Glutamatergic neuron (in vitro differentiated cells): Measurements from ENCODE around the gene SGCD. TPM values are rescaled to one million over a fixed set of nuclear protein-coding genes. Genes with fewer than 3 reads are reported as not detected.

Experiments used
- DNase-seq: peaks from one replicate; pipeline ENCODE4 v3.0.0; 2022
- H3K27ac Mint-ChIP-seq: one replicate; pipeline ENCODE4 v1.8.0; 2020; ENCODE audit warnings: mild to moderate bottlenecking, mixed read lengths, inconsistent platforms; ENCODE audit not compliant: unreplicated experiment
- H3K27me3 Mint-ChIP-seq: one replicate; pipeline ENCODE4 v1.8.0; 2020; ENCODE audit warnings: mild to moderate bottlenecking, moderate library complexity, mixed read lengths, inconsistent platforms; ENCODE audit not compliant: unreplicated experiment
- H3K36me3 Mint-ChIP-seq: one replicate; pipeline ENCODE4 v1.8.0; 2020; ENCODE audit warnings: mild to moderate bottlenecking, mixed read lengths, inconsistent platforms; ENCODE audit not compliant: unreplicated experiment
- H3K4me1 Mint-ChIP-seq: one replicate; pipeline ENCODE4 v1.8.0; 2020; ENCODE audit warnings: mild to moderate bottlenecking, low read depth, mixed read lengths, inconsistent platforms; ENCODE audit not compliant: unreplicated experiment
- H3K4me3 Mint-ChIP-seq: one replicate; pipeline ENCODE4 v1.8.0; 2020; ENCODE audit warnings: mild to moderate bottlenecking, mixed read lengths, inconsistent platforms; ENCODE audit not compliant: unreplicated experiment
- H3K9me3 Mint-ChIP-seq: one replicate; pipeline ENCODE4 v1.8.0; 2020; ENCODE audit warnings: mild to moderate bottlenecking, moderate library complexity, mixed read lengths, inconsistent platforms; ENCODE audit not compliant: unreplicated experiment
- total RNA-seq: library from RNA; stranded (reverse); fragmentation: NEBNext Ultra II Directional; extraction: Animal tissue kit (Norgen Biotek cat#: 25700); gene quantifications from one replicate; pipeline ENCODE4 v1.2.1, GENCODE V29; 2021; ENCODE audit not compliant: unreplicated experiment
- TF ChIP-seq, protein P1 (sequence below): fragments of 200-600 bp; sonication (generic); IDR thresholded peaks from one replicate; pipeline ENCODE4 v1.5.0; 2021; ENCODE audit not compliant: partially characterized antibody, unreplicated experiment

SGCD gene
- total RNA-seq, 1 donor from 2014 or later = 0.20 TPM

DNA sequence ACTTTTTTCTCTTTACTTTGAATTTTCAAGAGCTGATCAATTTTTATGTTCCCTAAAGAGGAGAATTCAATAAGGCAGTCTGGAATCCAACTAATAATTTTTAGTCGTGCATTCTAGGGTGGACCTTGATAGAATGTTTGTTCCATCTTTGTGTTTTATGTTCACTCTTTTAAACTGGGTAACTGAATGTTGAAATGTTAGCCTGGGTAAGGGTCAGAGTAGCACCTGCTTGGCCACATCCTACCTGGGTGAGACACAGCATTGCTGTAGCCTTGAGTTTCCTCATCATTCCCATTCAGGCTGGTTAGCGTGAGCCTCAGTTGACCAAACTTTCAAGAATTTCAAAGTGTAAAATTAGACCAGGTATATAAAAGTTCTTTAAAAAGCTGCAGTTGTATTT is 85.0 kb downstream of the SGCD start:
- Mint-ChIP-seq H3K27ac (no peak overlapping the region), H3K27me3 (no peaks in the 10 kb centered on the region), H3K4me1 (peaks cover 7% of the 10 kb centered on the region), H3K36me3 (no peaks in the 10 kb centered on the region), H3K9me3 (no peaks in the 10 kb centered on the region), H3K4me3 (no peak overlapping the region)
- no peak for DNase-seq
- TF ChIP-seq, protein P1, sequence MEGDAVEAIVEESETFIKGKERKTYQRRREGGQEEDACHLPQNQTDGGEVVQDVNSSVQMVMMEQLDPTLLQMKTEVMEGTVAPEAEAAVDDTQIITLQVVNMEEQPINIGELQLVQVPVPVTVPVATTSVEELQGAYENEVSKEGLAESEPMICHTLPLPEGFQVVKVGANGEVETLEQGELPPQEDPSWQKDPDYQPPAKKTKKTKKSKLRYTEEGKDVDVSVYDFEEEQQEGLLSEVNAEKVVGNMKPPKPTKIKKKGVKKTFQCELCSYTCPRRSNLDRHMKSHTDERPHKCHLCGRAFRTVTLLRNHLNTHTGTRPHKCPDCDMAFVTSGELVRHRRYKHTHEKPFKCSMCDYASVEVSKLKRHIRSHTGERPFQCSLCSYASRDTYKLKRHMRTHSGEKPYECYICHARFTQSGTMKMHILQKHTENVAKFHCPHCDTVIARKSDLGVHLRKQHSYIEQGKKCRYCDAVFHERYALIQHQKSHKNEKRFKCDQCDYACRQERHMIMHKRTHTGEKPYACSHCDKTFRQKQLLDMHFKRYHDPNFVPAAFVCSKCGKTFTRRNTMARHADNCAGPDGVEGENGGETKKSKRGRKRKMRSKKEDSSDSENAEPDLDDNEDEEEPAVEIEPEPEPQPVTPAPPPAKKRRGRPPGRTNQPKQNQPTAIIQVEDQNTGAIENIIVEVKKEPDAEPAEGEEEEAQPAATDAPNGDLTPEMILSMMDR = no peak

- Mint-ChIP-seq H3K9me3 (no peaks in the 10 kb centered on the region), H3K27me3 (no peaks in the 10 kb centered on the region), H3K4me3 (no peak overlapping the region), H3K27ac (no peak overlapping the region), H3K36me3 (no peaks in the 10 kb centered on the region), H3K4me1 (peaks cover 7% of the 10 kb centered on the region)
- TF ChIP-seq, protein P1 = no peak
- DNase-seq = no peak
Measured at GRCh38 chr5:156414391-156414790, 87.4 kb downstream of the SGCD start.

DNA sequence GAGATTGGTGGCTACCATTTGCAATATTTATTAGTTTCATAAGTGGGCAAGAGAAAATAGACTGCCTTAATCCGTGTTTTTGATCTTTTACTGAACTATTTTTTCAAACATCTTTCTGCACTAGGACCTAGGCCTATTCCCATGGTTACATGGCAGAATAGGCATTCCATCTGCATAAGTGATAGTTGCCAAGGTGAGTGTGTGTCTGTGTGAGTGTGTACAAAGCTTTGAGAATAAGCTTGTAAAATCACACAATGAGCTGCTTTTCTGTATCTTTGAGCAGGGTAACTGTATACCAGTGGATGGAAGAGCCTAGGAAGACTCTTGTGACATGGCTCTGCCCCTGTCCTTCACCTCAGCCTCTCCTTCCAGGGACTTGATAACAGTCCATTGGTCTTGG is 92.7 kb downstream of the SGCD start:
- TF ChIP-seq, protein P1 = no peak
- Mint-ChIP-seq H3K27me3 (no peaks in the 10 kb centered on the region), H3K27ac (no peak overlapping the region), H3K36me3 (no peaks in the 10 kb centered on the region), H3K4me1 (no peaks in the 10 kb centered on the region), H3K9me3 (no peaks in the 10 kb centered on the region), H3K4me3 (no peak overlapping the region)
- no peak for DNase-seq

DNA sequence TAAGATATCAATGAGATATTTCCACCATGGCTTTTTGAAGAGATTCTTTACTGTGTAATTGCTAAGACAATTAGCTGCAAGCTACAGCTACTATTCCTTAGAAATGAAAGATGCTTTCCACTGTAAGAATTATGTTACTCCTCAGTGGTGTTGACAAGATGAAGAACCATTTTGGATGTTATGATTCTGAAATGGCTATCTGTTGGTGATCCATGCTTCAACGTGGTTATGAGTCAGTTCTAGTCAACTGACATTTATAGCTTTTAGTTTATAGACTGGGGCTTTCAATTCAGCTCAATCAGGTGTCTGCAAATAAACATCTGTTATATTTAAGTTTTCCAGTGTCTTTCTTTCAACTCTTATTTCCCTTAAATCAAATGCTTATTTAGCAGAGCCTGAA is 93.7 kb downstream of the SGCD start:
- Mint-ChIP-seq H3K27me3 (no peaks in the 10 kb centered on the region), H3K4me3 (no peak overlapping the region), H3K4me1 (no peaks in the 10 kb centered on the region), H3K36me3 (no peaks in the 10 kb centered on the region), H3K27ac (no peak overlapping the region), H3K9me3 (no peaks in the 10 kb centered on the region)
- TF ChIP-seq, protein P1 = no peak
- DNase-seq = no peak

DNA sequence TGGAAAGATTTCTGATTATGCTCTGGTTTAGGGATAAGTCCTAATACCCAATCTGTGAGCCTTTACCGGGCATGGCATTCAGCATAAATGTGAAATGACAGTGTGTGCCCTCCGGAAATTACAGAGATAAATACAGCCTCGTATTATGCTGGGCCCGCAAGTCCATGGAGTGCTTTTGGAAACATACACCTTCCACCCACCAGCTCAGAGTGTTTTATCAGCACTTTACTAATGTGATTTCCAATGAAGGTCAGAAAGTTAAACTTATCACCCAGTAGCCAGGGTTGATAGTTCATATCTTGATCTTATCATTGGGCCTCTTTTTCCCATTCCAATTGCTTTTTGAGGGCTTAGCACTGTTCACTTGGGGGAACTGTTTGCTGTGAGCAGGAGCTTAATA is 94.8 kb downstream of the SGCD start:
- H3K9me3 Mint-ChIP-seq = no peaks in the 10 kb centered on the region
- TF ChIP-seq, protein P1 = no peak
- H3K27me3 Mint-ChIP-seq = no peaks in the 10 kb centered on the region
- no peaks in the 10 kb centered on the region for H3K36me3 Mint-ChIP-seq
- DNase-seq = no peak
- H3K27ac Mint-ChIP-seq = no peak overlapping the region
- H3K4me3 Mint-ChIP-seq = no peak overlapping the region
- no peaks in the 10 kb centered on the region for H3K4me1 Mint-ChIP-seq
